ENCODE measurements around the gene SELENOS. TPM values are rescaled to one million over a fixed set of nuclear protein-coding genes. Genes with fewer than 3 reads are reported as not detected.

The SELENOS gene
- polyA plus RNA-seq, 2 of the 4 experiments (the other 2 are of a cell fraction) = 97.9 to 184 TPM

GRCh38 chr15:101250341-101250831, 26.9 kb downstream of the SELENOS start:
- WGBS (ENCODE audit: missing lambda C conversion rate) = 41% methylated on average over 6 of the region's 6 CpGs
- TF ChIP-seq FOSB (CRISPR knock-in tag; IDR thresholded peaks at IDR 0.05) (no peak), FOSL2 (IDR thresholded peaks at IDR 0.05) (no peak), FOSL2 (CRISPR knock-in tag; IDR thresholded peaks at IDR 0.05) (peak; percentile 58), JUN (IDR thresholded peaks at IDR 0.05) (no peak), RAD21 (conservative IDR thresholded peaks at IDR 0.05 in 1 of 2, IDR thresholded peaks at IDR 0.05 in 1 of 2) (no peak)
- ChIA-PET POLR2A (no interaction called here), CTCF (interaction anchor here (0.9 to 9.0 kb wide), 4 partner anchors 28 to 239 kb away, joined by 3 to 216 read pairs (median 4); no protein-coding TSS in a partner anchor)
- Histone ChIP-seq H3K4me3 (peak overlapping the region; percentile 82), H3K4me1 (peaks cover 17% of the 10 kb centered on the region), H3K27ac (peak overlapping the region; percentile 85 to 92), H3K9me3 (no peaks in the 10 kb centered on the region), H3K4me2 (peak overlapping the region; percentile 97)
- FAIRE-seq (no peak), ATAC-seq (peak in 1 of 2 experiments; percentile 2; a peak in 2 of 6 replicates), DNase-seq (ENCODE audit: low read depth in 1 of 2, low spot score in 1 of 2) (no peak)

GRCh38 chr15:101248274-101248673, 29.0 kb downstream of the SELENOS start:
- no peak for ATAC-seq
- peaks cover 17% of the 10 kb centered on the region for H3K4me1 ChIP-seq
- no peak for DNase-seq (ENCODE audit: low read depth in 1 of 2, low spot score in 1 of 2)
- WGBS (ENCODE audit: missing lambda C conversion rate) = 85% methylated on average over 3 of the region's 3 CpGs
- ChIA-PET POLR2A (no interaction called here), CTCF (interaction anchor here (0.6 to 3.2 kb wide), 7 partner anchors 9 to 330 kb away, joined by 3 to 23 read pairs (median 4); no protein-coding TSS in a partner anchor)
- TF ChIP-seq HDAC2 (IDR thresholded peaks at IDR 0.05) (no peak), TP53 (CRISPR knock-in tag; IDR thresholded peaks at IDR 0.05) (no peak), CHD4 (IDR thresholded peaks at IDR 0.05; ENCODE audit: borderline replicate concordance) (no peak), KDM5A (IDR thresholded peaks at IDR 0.05) (no peak), NFE2L2 (conservative IDR thresholded peaks at IDR 0.05; ENCODE audit: low read length) (no peak), RARB (CRISPR knock-in tag; IDR thresholded peaks at IDR 0.05) (no peak), ATOH8 (CRISPR knock-in tag; IDR thresholded peaks at IDR 0.05; ENCODE audit: low read depth) (no peak), BHLHE40 (IDR thresholded peaks at IDR 0.05; ENCODE audit: low read depth, low read length) (no peak), CTCF (IDR thresholded peaks at IDR 0.05) (no peak), MAFK (IDR thresholded peaks at IDR 0.05; ENCODE audit: partially characterized antibody) (no peak), NR3C1 (IDR thresholded peaks at IDR 0.05) (no peak), USF2 (IDR thresholded peaks at IDR 0.05) (no peak)
- no peaks in the 10 kb centered on the region for H3K9me3 ChIP-seq
- no peak overlapping the region for H3K27ac ChIP-seq
- H3K4me2 ChIP-seq = no peak overlapping the region
- FAIRE-seq = no peak
- no peak overlapping the region for H3K4me3 ChIP-seq

GRCh38 chr15:101246824-101247745, 30.2 kb downstream of the SELENOS start:
- WGBS (ENCODE audit: missing lambda C conversion rate) = 93% methylated on average over 10 of the region's 10 CpGs
- no peak for ATAC-seq
- H3K4me1 ChIP-seq = peaks cover 12% of the 10 kb centered on the region
- TF ChIP-seq SMC3 (IDR thresholded peaks at IDR 0.05) = no peak
- H3K4me3 ChIP-seq = no peak overlapping the region
- POLR2A ChIA-PET = no interaction called here
- H3K9me3 ChIP-seq = no peaks in the 10 kb centered on the region
- H3K4me2 ChIP-seq = no peak overlapping the region
- no peak for DNase-seq (ENCODE audit: low read depth in 1 of 2, low spot score in 1 of 2)
- CTCF ChIA-PET = interaction anchor here (0.6 to 3.2 kb wide), 7 partner anchors 10 to 329 kb away, joined by 3 to 23 read pairs (median 5); no protein-coding TSS in a partner anchor
- no peak overlapping the region for H3K27ac ChIP-seq
- no peak for FAIRE-seq
